Measurements from ENCODE around the gene KIF3C. TPM values are rescaled to one million over a fixed set of nuclear protein-coding genes. Genes with fewer than 3 reads are reported as not detected.

Gene KIF3C
- total and polyA plus RNA-seq, 10 of the 15 experiments (the other 5 are each of a cell fraction or from before 2014, with no cell fraction given) = 0.10 to 0.63 (median 0.46) TPM

DNA sequence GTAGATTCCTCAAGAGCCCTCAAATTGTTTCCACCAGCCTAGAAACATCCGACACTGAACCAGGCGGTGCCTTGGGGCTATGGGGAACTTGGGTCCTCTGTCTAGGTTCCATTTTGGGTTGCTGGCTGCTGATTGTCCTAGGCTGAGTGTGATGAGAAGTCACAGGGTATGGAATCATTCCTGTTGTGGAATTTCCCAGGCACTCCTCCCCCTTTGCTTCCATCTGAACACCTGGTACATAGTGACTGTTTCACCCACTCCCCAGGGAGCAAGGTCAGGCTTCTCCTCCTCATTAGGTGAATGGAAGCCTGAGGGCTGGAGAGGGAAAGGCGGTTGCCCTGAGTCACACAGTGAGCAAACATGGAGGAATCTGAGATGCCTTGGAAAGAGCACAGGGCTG is 4.5 kb downstream of the KIF3C start:
- no peak overlapping the region for H3K9ac ChIP-seq (ENCODE audit: control insufficient read depth, insufficient read depth, low read length)
- no peak overlapping the region for H3K27ac ChIP-seq (ENCODE audit: control insufficient read depth, insufficient read depth)
- WGBS (ENCODE audit: insufficient coverage, insufficient replicate concordance, low lambda C conversion rate, missing lambda C conversion rate) = 59% methylated on average over 3 of the region's 3 CpGs
- intact Hi-C loops (cut with micrococcal nuclease; ENCODE audit: unreplicated experiment) = no loop called here
- H3K4me2 ChIP-seq (ENCODE audit: control insufficient read depth, insufficient read depth) = no peak overlapping the region
- BruUV-seq (replicated peaks) = no TSS peak
- H4K20me1 ChIP-seq (ENCODE audit: control insufficient read depth, insufficient read depth) = no peaks in the 10 kb centered on the region
- ATAC-seq (no peak), FAIRE-seq (no peak), DNase-seq (ENCODE audit: low read depth, low spot score) (no peak)
- H3K27me3 ChIP-seq (replicated peaks in 1 of 2; ENCODE audit: control insufficient read depth in 2 of 2, insufficient read depth in 2 of 2, low read length in 1 of 2) = no peaks in the 10 kb centered on the region
- H3K79me2 ChIP-seq (ENCODE audit: control insufficient read depth, insufficient read depth, low read length) = no peaks in the 10 kb centered on the region
- H2AFZ ChIP-seq (ENCODE audit: control insufficient read depth, low read depth, low read length) = no peak overlapping the region
- H3K9me3 ChIP-seq (replicated peaks; ENCODE audit: control insufficient read depth, insufficient read depth, low read length) = no peaks in the 10 kb centered on the region
- no peak for TF ChIP-seq ETV6 (conservative IDR thresholded peaks at IDR 0.05 in 1 of 2, IDR thresholded peaks at IDR 0.05 in 1 of 2; ENCODE audit: borderline replicate concordance in 1 of 2, low read depth in 1 of 2)
- TF ChIP-seq ZBED1 (IDR thresholded peaks at IDR 0.05; ENCODE audit: borderline replicate concordance) = no peak
- no peak for TF ChIP-seq EP300 (IDR thresholded peaks at IDR 0.05; ENCODE audit: borderline replicate concordance in 1 of 2, control insufficient read depth in 1 of 2, low read depth in 2 of 2, low read length in 2 of 2)
- no peak for TF ChIP-seq ZNF24 (IDR thresholded peaks at IDR 0.05)
- no peak for TF ChIP-seq SREBF1 (IDR thresholded peaks at IDR 0.05; ENCODE audit: low read length)
- TF ChIP-seq SMARCA5 (IDR thresholded peaks at IDR 0.05) = no peak
- TF ChIP-seq BMI1 (IDR thresholded peaks at IDR 0.05; ENCODE audit: borderline replicate concordance) = no peak
- TF ChIP-seq HDGF (IDR thresholded peaks at IDR 0.05) = no peak
- TF ChIP-seq, protein P1, sequence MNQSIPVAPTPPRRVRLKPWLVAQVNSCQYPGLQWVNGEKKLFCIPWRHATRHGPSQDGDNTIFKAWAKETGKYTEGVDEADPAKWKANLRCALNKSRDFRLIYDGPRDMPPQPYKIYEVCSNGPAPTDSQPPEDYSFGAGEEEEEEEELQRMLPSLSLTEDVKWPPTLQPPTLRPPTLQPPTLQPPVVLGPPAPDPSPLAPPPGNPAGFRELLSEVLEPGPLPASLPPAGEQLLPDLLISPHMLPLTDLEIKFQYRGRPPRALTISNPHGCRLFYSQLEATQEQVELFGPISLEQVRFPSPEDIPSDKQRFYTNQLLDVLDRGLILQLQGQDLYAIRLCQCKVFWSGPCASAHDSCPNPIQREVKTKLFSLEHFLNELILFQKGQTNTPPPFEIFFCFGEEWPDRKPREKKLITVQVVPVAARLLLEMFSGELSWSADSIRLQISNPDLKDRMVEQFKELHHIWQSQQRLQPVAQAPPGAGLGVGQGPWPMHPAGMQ (IDR thresholded peaks at IDR 0.05; ENCODE audit: borderline replicate concordance) = no peak
- TF ChIP-seq, protein P2, sequence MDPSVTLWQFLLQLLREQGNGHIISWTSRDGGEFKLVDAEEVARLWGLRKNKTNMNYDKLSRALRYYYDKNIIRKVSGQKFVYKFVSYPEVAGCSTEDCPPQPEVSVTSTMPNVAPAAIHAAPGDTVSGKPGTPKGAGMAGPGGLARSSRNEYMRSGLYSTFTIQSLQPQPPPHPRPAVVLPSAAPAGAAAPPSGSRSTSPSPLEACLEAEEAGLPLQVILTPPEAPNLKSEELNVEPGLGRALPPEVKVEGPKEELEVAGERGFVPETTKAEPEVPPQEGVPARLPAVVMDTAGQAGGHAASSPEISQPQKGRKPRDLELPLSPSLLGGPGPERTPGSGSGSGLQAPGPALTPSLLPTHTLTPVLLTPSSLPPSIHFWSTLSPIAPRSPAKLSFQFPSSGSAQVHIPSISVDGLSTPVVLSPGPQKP (IDR thresholded peaks at IDR 0.05; ENCODE audit: low read depth, low read length) = no peak
- TF ChIP-seq, protein P3, sequence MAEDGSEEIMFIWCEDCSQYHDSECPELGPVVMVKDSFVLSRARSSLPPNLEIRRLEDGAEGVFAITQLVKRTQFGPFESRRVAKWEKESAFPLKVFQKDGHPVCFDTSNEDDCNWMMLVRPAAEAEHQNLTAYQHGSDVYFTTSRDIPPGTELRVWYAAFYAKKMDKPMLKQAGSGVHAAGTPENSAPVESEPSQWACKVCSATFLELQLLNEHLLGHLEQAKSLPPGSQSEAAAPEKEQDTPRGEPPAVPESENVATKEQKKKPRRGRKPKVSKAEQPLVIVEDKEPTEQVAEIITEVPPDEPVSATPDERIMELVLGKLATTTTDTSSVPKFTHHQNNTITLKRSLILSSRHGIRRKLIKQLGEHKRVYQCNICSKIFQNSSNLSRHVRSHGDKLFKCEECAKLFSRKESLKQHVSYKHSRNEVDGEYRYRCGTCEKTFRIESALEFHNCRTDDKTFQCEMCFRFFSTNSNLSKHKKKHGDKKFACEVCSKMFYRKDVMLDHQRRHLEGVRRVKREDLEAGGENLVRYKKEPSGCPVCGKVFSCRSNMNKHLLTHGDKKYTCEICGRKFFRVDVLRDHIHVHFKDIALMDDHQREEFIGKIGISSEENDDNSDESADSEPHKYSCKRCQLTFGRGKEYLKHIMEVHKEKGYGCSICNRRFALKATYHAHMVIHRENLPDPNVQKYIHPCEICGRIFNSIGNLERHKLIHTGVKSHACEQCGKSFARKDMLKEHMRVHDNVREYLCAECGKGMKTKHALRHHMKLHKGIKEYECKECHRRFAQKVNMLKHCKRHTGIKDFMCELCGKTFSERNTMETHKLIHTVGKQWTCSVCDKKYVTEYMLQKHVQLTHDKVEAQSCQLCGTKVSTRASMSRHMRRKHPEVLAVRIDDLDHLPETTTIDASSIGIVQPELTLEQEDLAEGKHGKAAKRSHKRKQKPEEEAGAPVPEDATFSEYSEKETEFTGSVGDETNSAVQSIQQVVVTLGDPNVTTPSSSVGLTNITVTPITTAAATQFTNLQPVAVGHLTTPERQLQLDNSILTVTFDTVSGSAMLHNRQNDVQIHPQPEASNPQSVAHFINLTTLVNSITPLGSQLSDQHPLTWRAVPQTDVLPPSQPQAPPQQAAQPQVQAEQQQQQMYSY (CRISPR knock-in tag; IDR thresholded peaks at IDR 0.05) = no peak
- TF ChIP-seq, protein P4, sequence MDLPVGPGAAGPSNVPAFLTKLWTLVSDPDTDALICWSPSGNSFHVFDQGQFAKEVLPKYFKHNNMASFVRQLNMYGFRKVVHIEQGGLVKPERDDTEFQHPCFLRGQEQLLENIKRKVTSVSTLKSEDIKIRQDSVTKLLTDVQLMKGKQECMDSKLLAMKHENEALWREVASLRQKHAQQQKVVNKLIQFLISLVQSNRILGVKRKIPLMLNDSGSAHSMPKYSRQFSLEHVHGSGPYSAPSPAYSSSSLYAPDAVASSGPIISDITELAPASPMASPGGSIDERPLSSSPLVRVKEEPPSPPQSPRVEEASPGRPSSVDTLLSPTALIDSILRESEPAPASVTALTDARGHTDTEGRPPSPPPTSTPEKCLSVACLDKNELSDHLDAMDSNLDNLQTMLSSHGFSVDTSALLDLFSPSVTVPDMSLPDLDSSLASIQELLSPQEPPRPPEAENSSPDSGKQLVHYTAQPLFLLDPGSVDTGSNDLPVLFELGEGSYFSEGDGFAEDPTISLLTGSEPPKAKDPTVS (IDR thresholded peaks at IDR 0.05; ENCODE audit: low read depth, low read length) = no peak
- no peak for TF ChIP-seq YY1 (IDR thresholded peaks at IDR 0.05; ENCODE audit: low read depth, low read length)
- no peak for TF ChIP-seq CBX3 (IDR thresholded peaks at IDR 0.05; ENCODE audit: borderline replicate concordance, low read depth)
- SMC1A ChIA-PET (ENCODE audit: uncharacterized antibody, unreplicated experiment) = no interaction called here
- POLR2A ChIA-PET = no interaction called here
- CTCF ChIA-PET = interaction anchor here (1.4 kb wide), 1 partner anchor 14 kb away, joined by 5 read pairs; no protein-coding TSS in a partner anchor
- in situ Hi-C loops (cut with MboI) = no loop called here
- RAD21 ChIA-PET (ENCODE audit: unreplicated experiment) = interaction anchor here (1.1 kb wide), 1 partner anchor 14 kb away, joined by 3 read pairs; no protein-coding TSS in a partner anchor
- no peaks in the 10 kb centered on the region for H3K4me1 ChIP-seq (ENCODE audit: control insufficient read depth, insufficient read depth, low read length)
- no peak overlapping the region for H3K4me3 ChIP-seq
- no peaks in the 10 kb centered on the region for H3K36me3 ChIP-seq (ENCODE audit: control insufficient read depth in 2 of 2, insufficient read depth in 2 of 2, low read length in 1 of 2)

Data from GM12878 (cell line).